Stomach smooth muscle (tissue), 2 donors: ENCODE data around the gene XCR1.

Experiments
- H3K27ac ChIP-seq: one replicate; pipeline ENCODE4 v1.7.0; 2013; ENCODE audit warnings: mild to moderate bottlenecking, low read length, inconsistent platforms
- H3K27me3 ChIP-seq, 2 donors: one replicate each; pipeline ENCODE4 v1.7.0; 2013; ENCODE audit warnings: low read length in 2 of 2; ENCODE audit not compliant: insufficient read depth in 2 of 2, control insufficient read depth in 1 of 2
- H3K36me3 ChIP-seq, 2 donors: one replicate each; pipeline ENCODE4 v1.7.0; 2013; ENCODE audit warnings: low read length in 2 of 2; ENCODE audit not compliant: control insufficient read depth in 2 of 2, insufficient read depth in 2 of 2
- H3K4me1 ChIP-seq: one replicate; pipeline ENCODE4 v1.7.0; 2013; ENCODE audit warnings: low read length; ENCODE audit not compliant: control insufficient read depth, insufficient read depth
- H3K4me3 ChIP-seq, 2 donors: one replicate each; pipeline ENCODE4 v1.7.0; 2013; ENCODE audit warnings: low read length in 2 of 2
- H3K9ac ChIP-seq, 2 donors: one replicate each; pipeline ENCODE4 v1.7.0; 2013; ENCODE audit warnings: low read length in 2 of 2, mild to moderate bottlenecking in 1 of 2
- H3K9me3 ChIP-seq, 2 donors: one replicate each; pipeline ENCODE4 v1.7.0; 2013; ENCODE audit warnings: low read length in 2 of 2; ENCODE audit not compliant: control insufficient read depth in 2 of 2
- donor health status: healthy.
- donor health status: Pancreatic carcinoma.

Gene XCR1

GRCh38 chr3:45969953-45970352, 57.3 kb downstream of the XCR1 start:
- Histone ChIP-seq H3K36me3 (peaks cover 49 to 62% of the 10 kb centered on the region in 2 donors), H3K27ac (no peak overlapping the region), H3K9ac (no peak overlapping the region), H3K4me3 (no peak overlapping the region), H3K27me3 (no peaks in the 10 kb centered on the region), H3K4me1 (peaks cover 38% of the 10 kb centered on the region), H3K9me3 (no peaks in the 10 kb centered on the region)

GRCh38 chr3:45969116-45969515, 58.2 kb downstream of the XCR1 start:
- Histone ChIP-seq H3K9ac (no peak overlapping the region), H3K4me3 (no peak overlapping the region), H3K27me3 (no peaks in the 10 kb centered on the region), H3K27ac (no peak overlapping the region), H3K9me3 (no peaks in the 10 kb centered on the region), H3K36me3 (peaks cover 55 to 64% of the 10 kb centered on the region in 2 donors), H3K4me1 (peaks cover 40% of the 10 kb centered on the region)

GRCh38 chr3:45968706-45969105, 58.6 kb downstream of the XCR1 start:
- Histone ChIP-seq H3K4me1 (peaks cover 40% of the 10 kb centered on the region), H3K36me3 (peaks cover 57 to 64% of the 10 kb centered on the region in 2 donors), H3K27ac (no peak overlapping the region), H3K9me3 (no peaks in the 10 kb centered on the region), H3K27me3 (no peaks in the 10 kb centered on the region), H3K4me3 (no peak overlapping the region), H3K9ac (no peak overlapping the region)

- H3K27me3 ChIP-seq, result no peaks in the 10 kb centered on the region
- no peak overlapping the region for H3K9ac ChIP-seq
- H3K9me3 ChIP-seq, result no peaks in the 10 kb centered on the region
- H3K4me1 ChIP-seq, result peaks cover 40% of the 10 kb centered on the region
- peaks cover 63 to 69% of the 10 kb centered on the region in 2 donors for H3K36me3 ChIP-seq
- no peak overlapping the region for H3K27ac ChIP-seq
- no peak overlapping the region for H3K4me3 ChIP-seq
These were observed 59.1 kb downstream of the XCR1 start for GRCh38 chr3:45968149-45968548.

GRCh38 chr3:45967724-45968123, 59.6 kb downstream of the XCR1 start:
- Histone ChIP-seq H3K9ac (no peak overlapping the region), H3K4me3 (no peak overlapping the region), H3K36me3 (peaks cover 67 to 71% of the 10 kb centered on the region in 2 donors), H3K4me1 (peaks cover 36% of the 10 kb centered on the region), H3K9me3 (no peaks in the 10 kb centered on the region), H3K27ac (no peak overlapping the region), H3K27me3 (no peaks in the 10 kb centered on the region)
